AG04449 (cell line): ENCODE data around the gene IP6K3.

Experiments
- CTCF ChIA-PET: fragments of 350-600 bp; formaldehyde crosslinking; extraction: SDS; loops from one replicate; lab custom pipeline; 2021; ENCODE audit warnings: antibody characterized with exemption; lab: Yijun Ruan, JAX
- POLR2A ChIA-PET: fragments of 400-600, 350-600 bp; formaldehyde crosslinking; extraction: SDS; loops from one replicate; lab custom pipeline; 2020; ENCODE audit warnings: antibody characterized with exemption, inconsistent platforms; lab: Yijun Ruan, JAX
- DNase-seq: peaks from one replicate; pipeline ENCODE4 v3.0.0-alpha.2; 2010; ENCODE audit warnings: low read depth, low spot score
- H3K4me3 ChIP-seq: 2 replicates; pipeline ENCODE4 v1.5.1; 2011; ENCODE audit warnings: low read depth, mild to moderate bottlenecking, control low read depth, low read length
- CTCF ChIP-seq: IDR thresholded peaks from one replicate; pipeline ENCODE4 v1.5.1; 2011; ENCODE audit warnings: mild to moderate bottlenecking, moderate library complexity, low read length, control low read depth, inconsistent platforms; ENCODE audit not compliant: insufficient read depth; ENCODE audit errors: missing control alignments

IP6K3 gene

GRCh38 chr6:33696548-33697518, 49.9 kb downstream of the IP6K3 start:
- ChIA-PET CTCF (interaction anchor here (0.9 to 12.5 kb wide), 4 partner anchors 8 to 109 kb away, joined by 3 to 161 read pairs (median 6); partner anchors contain the start of gene UQCC2), POLR2A (no interaction called here)
- H3K4me3 ChIP-seq: no peak overlapping the region
- no peak for TF ChIP-seq CTCF
- no peak for DNase-seq

- TF ChIP-seq CTCF: no peak
- ChIA-PET POLR2A (interaction anchor here (2.4 kb wide), 1 partner anchor 9 kb away, joined by 12 read pairs; no protein-coding TSS in a partner anchor), CTCF (interaction anchor here (1.6 to 12.5 kb wide), 2 partner anchors 17 to 108 kb away, joined by 3 to 161 read pairs; no protein-coding TSS in a partner anchor)
- DNase-seq: no peak
- no peak overlapping the region for H3K4me3 ChIP-seq
These were observed 50.6 kb downstream of the IP6K3 start for GRCh38 chr6:33696076-33696475.

- TF ChIP-seq CTCF: no peak
- CTCF ChIA-PET: interaction anchor here (1.0 to 12.5 kb wide), 5 partner anchors 7 to 108 kb away, joined by 3 to 161 read pairs (median 12); partner anchors contain the start of gene UQCC2
- DNase-seq: no peak
- POLR2A ChIA-PET: interaction anchor here (2.4 kb wide), 1 partner anchor 10 kb away, joined by 12 read pairs; no protein-coding TSS in a partner anchor
- no peak overlapping the region for H3K4me3 ChIP-seq
These were observed 51.2 kb downstream of the IP6K3 start for GRCh38 chr6:33695451-33695887.

GRCh38 chr6:33694977-33695376, 51.7 kb downstream of the IP6K3 start:
- ChIA-PET CTCF (interaction anchor here (1.0 to 12.5 kb wide), 6 partner anchors 7 to 107 kb away, joined by 3 to 161 read pairs (median 9); partner anchors contain the start of genes ITPR3 and UQCC2), POLR2A (interaction anchor here (1.6 to 2.4 kb wide), 2 partner anchors 10 to 16 kb away, joined by 9 to 12 read pairs; partner anchors contain the start of gene UQCC2)
- no peak for TF ChIP-seq CTCF
- no peak for DNase-seq
- no peak overlapping the region for H3K4me3 ChIP-seq

GRCh38 chr6:33694401-33694931, 52.2 kb downstream of the IP6K3 start:
- ChIA-PET POLR2A (interaction anchor here (0.7 to 2.4 kb wide), 4 partner anchors 11 to 104 kb away, joined by 3 to 12 read pairs (median 6); partner anchors contain the start of gene UQCC2), CTCF (interaction anchor here (1.0 to 12.5 kb wide), 10 partner anchors 8 to 107 kb away, joined by 3 to 161 read pairs (median 6); partner anchors contain the start of genes ITPR3 and UQCC2)
- peak; percentile 17 for DNase-seq
- no peak for TF ChIP-seq CTCF
- no peak overlapping the region for H3K4me3 ChIP-seq
